Measurements from ENCODE around the gene EPB41.
"Not testable (repeated sequence)": the region's sequence is repeated elsewhere in the genome, so short reads cannot be mapped to it uniquely, and the experiment has no call there.

The EPB41 gene

DNA sequence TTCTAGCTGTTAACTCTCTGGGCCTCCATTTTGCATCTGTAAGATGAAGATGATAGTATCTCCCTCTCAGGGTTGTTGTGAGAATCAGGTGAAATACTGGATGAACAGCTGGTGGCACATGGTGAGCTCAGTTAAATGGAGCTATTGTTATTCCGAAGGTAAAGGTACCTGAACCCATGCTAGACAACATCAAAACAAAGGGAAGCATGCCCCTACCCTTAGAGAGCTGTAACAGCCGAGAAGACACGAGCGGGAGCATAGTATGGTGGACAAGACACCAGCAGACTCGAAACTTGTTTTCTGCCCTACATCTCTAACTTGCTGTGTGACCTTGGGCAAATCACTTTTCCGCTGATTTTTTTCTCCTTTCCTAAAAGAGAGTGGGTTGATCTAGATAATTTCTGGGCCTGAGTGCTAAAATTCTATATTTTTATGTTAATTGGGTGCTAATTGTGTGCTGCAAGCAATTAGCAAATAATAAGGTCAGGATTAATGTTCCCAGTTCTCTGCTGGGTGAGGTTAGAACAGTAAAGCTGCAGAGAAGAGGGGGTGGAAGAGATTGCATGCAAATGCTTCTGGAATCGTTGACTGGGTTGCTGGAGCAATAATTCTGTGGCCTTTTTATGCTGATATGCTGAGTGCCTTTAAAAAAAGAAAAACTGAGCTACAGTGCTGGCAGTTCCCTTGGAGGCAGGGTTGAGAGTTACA, 198.5 kb downstream of the EPB41 start:
- no peak for DNase-seq (ENCODE audit: low read depth)

DNA sequence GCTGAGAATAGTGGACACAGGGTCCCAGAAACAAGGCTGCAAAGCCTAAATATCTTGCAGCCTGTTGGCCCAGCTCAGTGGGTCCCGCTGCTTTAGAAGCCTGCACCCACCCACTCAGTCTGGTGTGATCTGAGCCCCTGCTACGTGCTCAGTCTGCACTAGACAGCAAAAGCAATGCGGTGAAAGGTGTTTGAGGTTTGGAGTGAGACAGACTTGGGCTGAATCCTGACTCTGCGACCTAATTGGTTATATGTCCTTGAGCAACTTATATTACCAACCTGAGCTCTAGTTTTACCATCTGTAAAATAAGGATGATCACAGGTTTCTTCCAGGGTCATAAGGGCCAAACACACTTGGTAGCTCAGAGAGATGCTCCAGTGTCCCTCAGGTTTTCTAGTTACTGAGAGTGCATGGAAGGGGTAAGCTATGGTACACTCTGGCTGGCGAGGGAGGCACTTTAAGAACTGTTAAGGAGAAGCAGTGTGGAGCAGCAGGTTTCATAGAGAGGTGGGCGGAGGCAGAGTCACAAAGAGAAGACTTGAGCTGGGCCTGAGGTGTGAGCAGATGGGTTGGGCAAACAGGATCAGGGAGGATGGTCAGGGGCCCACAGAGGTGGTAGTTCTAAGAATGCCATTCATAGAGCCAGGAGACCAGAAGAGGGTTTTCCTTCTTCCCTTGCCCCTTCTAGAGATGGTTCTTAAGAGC, 199.2 kb downstream of the EPB41 start:
- DNase-seq (ENCODE audit: low read depth): no peak

DNA sequence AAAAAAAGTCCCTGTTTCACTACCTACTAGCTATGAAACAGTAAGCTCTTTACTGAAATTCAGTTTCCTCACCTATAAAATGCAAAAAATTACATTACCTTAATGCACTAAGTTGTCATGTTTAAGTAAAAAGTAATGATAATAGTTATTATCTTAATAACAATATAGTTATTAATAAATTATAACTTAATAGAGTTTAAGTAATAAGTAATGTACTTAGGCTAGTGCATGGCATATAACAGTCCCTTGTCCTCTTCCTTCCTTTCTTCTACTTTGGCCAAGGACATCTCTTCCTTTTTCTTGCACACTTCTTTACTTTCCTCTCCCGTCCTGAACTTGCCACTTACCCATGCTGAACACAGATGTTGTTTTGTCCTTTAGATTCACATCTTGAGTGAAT, 200.3 kb downstream of the EPB41 start:
- no peak for DNase-seq (ENCODE audit: low read depth)

DNA sequence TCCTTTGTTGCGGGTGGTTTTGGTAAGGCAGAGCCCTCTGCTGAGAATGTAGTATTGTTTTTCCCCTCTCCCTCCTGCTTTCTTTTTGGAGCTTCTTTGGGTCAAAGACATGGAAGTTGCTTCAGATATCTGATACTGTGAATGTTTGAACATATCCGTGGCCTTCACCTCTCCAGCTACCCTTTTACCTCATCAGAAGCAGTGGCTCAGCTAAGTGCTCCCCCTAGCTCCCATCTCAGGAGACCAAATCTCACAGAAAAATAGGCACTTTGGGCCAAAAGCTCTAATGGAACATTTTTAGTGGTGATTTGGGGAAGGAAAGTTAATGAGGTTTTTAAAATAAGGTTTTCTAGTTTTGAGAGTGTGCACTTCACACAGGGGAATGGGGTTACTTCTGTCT, 203.0 kb downstream of the EPB41 start:
- no peak for DNase-seq (ENCODE audit: low read depth)

DNA sequence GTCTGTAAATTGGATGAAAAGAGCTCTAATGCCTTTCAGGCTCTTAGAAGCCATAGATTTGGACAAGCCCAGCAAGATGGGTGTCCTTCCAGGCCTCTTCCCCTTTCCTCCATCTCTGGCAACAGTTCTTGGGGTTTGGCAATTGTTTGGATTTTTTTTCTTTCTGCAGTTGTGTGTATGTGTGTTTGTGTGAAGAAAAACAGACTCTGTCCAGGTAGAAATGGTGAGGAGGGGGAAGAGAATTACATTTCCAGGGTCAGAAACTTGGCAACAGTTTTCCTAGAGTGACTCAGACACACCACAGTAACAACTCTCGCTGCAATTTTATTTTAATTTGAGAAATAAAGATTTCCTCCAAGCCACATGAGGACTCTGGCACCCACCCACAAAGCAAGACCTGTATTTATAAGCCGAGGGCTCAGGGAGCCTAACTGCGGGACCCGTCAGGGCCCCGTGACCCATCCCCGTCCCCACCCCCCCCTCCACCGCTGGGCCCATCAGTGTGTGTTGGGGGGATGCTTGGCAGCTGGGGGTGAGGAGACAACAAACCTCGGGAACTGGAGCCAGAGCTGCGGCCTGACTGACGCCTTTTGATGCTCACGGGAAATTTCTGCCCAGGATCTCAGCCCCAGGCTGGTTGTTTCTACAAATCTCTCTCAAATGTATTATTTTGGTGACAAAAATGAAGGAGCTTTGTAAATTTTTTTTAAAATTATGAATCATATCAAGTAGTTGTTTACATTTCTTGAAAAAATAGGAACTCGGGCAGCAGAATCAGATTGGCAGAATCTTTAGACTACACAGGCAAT, 205.0 kb downstream of the EPB41 start:
- DNase-seq (ENCODE audit: low read depth): no peak

DNA sequence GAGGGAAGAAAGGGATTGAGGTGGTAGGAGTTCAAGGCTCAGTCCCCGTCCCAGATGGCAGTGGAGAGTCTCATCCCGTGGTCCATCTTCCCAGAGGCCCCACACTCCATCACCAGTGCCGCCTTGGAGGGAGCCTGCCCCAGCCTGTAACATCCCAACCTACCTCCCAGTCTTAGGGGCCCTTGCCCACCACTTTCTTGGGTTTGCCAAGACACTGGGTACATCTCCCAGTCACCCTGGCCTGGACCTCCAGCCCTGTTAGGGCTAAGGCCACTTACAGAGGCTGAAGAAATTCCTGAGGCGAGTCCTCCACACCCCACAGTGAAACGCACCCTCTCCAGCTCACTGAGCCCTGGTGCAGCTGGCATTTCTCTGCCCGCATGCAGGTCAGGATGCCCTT, 206.0 kb downstream of the EPB41 start:
- DNase-seq (ENCODE audit: low read depth): no peak

DNA sequence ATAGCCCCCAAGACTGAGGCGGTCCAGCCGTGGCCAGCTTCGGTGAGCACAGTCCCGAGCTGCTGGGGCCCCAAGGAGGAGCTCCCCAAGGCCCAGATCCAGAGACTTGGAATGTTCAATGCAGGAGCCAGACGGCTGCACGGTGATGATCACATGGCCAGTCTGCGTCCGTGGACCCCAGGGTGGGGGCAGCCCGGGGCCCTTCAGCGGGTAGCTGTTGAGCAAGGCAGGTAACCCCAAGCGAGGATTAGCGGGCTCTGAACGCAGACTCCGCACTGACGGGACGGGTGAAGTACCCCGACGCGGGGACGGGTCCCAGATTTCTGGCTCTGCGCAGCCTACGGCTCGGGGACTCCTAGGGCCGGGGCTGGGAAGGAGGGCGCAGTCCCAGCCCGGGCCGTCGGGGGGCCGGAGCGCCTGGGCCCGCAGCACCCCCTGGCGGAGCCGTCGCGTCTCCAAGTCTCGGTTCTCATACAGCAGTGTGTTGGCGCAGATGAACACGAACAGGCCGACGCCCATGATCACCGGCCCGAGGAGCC, 206.6 kb downstream of the EPB41 start:
- DNase-seq (ENCODE audit: low read depth): peak; percentile 48

DNA sequence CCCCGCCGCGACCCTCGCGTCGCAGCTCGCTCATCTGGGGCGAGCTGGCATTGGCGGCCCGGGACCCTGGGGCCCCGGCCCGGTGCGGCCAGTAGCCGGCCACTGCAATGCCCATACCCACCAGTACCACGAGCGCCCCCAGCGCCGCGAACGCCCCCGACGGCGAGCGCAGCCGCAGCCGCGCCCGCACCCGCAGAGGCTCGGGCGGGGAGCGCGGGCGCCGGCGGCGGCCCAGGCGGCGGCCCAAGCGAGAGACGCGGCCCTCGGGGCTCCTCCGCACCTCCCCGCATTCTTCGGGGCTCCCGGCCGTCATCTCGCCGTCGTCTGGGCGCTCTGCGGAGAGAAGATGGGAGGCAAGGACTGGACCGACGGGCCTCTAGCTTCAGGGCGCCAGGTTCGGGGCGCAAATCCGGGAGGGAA, 207.2 kb downstream of the EPB41 start:
- DNase-seq (ENCODE audit: low read depth): no peak

DNA sequence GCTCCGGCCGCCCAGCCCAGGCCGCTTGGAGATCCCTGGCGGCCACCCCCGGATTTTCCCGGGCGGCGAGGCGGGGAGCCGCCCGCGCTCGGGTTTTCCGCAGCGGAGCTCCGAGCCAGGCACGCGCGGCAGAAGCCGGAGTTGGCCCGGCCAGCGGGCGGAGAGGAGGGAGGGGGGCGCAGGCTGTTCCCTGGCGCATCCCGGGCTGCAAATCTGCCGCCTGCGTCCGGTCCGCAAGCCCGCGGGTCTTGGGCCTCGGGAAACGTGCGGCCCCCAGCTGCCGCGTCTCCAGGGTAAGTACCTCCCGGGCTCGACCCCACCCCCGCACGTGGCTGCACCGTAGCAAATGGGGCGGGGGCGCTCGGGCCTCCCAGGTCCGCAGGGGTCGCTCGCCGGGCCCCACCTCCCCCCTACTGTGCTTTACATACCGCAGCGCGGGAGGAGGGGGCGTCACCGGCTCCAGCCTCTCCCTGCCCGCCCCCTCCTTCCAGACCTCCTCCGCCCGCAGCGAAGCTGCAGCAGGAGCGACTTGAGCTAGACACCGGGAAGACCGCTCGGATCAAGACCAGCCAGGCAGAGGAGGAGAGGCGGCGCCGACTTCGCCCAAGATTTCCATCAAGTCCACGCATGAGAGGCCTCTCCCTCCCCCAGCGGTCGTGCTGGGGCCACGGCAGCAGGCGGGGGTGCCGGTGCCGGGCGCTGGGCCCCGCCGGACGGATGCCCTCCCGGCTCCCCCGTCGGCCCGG, 207.7 kb downstream of the EPB41 start:
- DNase-seq (ENCODE audit: low read depth): peak; percentile 54

DNA sequence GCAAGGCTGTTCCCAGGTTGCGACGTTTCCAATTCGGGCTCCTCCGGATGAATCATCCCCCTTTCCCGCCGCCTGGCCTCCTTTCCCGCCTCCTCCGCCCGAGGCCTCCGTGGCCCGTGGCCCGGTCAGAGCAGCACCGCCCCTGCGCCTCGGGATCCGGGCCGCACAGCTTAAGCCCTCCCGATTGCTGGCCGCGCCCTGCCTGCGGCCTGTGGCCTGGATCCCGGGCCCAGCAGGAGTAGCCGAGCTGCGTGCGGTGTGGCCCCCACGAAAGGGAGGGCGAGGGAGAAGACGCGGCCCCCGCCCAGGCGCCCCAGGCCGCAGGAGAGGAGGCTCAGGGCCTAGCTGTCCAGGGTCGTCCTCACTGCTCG, 208.3 kb downstream of the EPB41 start:
- DNase-seq (ENCODE audit: low read depth): peak; percentile 63

DNA sequence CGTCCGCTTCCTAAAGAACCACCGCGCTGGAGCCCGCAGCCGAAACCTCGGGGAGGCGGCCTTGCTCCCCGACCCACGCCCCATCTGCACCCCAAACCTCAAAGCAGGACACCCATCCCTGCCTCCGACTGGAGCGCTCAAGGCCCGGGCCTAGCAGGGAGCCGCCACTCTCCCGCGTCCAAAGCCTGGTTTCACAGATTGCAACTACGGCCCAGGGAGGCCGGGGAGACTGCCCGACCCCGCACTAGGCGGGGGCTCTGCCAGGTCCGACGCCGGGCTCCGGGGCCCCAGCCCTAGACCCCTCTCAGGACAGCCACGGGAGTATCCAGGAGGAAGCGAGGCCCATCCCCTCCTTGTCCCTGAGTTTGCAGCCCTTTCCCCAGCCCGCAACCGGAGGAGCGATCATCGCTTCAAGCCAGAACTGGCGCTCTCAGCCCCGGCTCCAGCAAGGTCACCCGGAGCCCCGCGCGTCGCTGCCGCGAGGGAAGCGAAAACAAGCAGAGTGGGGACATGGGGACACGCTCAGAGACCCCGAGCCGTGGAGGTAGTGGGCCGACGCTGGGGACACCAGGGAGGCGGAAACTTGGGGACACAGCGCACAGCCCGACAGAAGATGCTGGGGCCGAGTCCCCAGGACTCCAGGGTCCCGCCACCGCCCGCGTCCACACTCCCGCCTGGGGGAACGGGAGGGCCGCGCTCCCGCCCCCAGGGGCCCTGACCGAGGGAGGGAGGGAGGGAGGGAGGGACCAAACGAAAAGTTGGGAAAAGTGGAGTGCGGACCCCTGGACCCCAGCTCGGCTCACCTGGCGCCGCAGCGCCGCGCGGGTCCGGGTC, 208.9 kb downstream of the EPB41 start:
- DNase-seq (ENCODE audit: low read depth): peak; percentile 41

DNA sequence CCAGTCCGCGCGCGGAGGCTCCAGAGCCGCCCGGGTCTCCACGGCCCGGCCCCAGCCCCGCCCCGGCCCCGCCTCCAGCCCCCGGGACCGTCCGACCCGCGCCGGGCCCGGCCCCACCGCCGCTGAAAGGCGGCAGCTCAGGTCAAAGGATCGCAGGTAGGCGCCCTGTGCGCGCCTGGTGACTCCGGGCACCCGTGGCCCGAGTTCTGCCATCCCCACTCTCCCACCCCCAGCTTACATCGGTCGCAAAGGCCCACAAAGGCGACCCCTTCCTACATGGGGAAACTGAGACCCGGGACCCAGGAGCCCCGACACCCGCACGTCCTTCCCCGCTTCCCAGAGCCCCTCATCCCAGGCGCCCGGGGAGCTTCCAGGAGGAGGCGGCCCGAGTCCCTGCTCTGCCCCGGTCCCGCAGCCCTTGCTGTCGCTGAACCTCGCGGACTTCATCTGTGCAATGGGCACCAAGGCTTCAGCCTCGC, 209.6 kb downstream of the EPB41 start, which contains the start of gene TMEM200B:
Gene TMEM200B (minus strand): TSS at position 17 of the 479 bp plus-strand sequence. CDS start 2,075 bp downstream, outside the sequence.
- no peak for DNase-seq (ENCODE audit: low read depth)

DNA sequence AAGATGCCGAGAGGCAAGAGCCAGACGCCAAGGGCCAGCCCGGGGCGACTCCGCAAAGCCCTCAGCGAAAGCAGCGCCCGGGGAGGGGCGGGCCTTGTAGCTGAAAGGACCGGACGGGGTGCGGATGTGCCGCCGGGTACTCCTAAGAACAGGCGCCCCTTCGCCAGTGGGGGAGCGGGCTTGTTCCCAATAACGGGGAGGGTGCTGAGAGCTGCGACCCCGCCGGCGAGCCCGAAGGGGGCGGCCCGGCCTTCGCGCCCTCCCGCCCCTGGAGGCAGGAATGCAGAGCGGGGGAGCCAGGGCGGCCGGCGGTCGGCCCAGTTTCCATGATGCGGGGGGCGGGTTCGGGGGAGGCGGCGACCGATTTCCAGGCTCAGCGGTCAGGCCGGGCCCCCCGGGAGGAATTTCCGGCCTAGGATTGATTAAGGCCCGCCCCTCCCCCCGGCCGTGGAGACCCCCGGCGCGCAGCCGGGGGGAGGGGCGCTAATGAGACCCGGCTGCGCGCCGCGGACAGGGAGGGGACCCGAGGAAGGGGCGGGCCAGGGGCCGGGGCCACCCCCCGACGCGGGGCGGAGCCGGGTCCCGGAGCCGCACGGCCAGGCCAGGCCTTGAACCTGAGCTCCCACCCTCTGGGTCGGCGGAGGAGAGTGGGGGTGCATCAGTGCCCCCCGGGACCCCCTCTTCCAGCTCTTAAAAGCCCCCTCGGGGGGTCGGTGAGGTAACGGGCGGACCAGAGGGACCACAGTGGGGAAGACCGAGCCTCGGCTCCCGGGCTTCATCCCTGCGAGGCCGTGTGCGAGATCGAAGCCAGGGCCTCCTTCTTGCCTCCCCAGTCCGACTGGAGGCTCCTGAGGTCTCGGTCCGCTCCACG, 210.2 kb downstream of the EPB41 start:
- DNase-seq (ENCODE audit: low read depth): peak; percentile 72

DNA sequence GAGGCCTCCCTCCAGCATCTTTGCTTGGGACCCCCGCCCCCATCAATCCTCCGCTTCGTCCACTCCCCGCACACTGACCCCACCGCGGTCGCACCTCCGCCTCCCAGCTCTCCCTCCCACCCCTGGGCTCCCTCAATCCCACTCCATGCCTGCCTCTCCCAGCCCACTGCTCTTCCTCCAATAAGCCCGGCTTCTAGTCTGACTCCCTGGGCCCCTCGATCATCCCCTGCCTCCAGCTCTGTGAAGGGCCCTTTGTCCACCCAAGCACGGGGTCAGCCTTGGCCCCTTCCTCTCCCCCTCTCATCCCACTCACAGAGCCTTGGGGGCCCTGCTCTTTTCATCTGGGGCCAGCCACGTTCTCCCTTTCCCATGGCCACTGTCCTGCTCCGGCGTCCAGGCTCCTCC, 210.9 kb downstream of the EPB41 start:
- no peak for DNase-seq (ENCODE audit: low read depth)

DNA sequence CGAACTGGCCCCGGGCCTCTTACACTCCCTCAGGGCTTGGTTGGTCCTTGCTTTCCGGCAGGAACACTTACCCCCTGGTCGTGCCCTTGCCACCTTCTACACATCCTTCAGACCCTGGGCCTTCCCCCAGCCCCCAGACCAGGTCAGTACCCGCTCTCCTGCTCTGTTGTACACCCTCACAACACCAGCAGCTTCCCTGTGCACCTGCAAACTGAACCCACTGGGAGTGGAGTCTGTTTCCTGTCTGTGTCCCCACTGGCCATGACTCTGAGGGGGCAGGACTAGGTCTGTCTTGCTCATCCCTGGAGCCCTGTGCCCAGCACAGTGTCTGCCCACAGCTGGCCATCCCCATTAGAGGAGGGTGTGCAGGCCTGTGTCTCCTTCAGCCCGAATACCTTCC, 211.4 kb downstream of the EPB41 start:
- no peak for DNase-seq (ENCODE audit: low read depth)

DNA sequence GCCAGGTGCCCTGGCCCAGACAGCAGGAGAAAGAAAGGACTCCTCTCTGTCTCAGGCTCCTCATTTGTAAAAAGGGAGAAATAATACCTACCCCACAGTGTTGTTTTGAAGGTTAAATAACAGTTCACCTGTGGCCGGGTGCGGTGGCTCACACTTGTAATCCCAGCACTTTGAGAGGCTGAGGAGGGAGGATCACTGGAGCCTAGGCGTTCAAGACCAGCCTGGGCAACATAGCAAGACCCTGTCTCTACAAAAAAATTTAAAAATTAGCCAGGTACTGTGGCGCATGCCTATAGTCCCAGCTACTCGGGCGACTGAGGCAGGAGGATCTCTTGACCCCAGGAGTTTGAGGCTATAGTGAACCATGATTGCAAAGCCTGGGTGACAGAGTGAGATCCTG, 211.8 kb downstream of the EPB41 start:
- no peak for DNase-seq (ENCODE audit: low read depth)

DNA sequence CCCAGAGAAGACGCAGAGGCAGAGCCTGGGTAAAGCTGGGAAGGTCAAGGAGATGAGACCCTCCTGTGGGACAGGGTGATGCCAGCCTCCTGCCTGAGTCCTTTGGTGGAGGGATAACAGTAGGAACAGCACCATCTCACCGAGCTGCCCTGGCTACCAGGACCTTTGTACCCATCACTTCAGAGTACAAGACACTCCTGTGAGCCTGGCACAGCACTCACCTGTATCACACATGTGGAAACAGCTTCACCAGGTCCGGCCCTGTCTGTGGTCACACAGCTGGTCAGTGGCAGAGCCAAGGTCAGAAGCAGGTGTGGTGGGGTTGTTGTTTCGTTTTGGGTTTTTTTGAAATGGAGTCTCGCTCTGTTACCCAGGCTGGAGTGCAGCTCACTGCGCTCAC, 214.4 kb downstream of the EPB41 start:
- no peak for DNase-seq (ENCODE audit: low read depth)

DNA sequence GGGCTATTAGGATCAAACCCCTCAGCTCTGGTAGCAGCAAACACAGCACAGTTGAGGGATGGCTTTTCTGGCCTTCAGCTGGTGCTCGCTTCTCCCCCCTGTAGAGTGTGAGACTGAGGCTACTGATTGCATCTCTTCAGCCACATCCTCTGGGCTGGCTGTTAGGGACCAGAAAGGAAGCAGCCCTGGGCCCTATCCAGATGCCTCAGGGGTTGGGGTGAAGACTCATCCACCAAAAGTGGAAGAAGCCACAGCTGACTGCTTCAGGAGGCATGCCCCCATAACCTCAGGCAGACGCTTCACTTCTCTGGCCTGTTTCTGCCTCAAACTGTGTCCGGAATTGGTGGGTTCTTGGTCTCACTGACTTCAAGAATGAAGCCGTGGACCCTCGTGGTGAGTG, 215.5 kb downstream of the EPB41 start:
- DNase-seq (ENCODE audit: low read depth): no peak

DNA sequence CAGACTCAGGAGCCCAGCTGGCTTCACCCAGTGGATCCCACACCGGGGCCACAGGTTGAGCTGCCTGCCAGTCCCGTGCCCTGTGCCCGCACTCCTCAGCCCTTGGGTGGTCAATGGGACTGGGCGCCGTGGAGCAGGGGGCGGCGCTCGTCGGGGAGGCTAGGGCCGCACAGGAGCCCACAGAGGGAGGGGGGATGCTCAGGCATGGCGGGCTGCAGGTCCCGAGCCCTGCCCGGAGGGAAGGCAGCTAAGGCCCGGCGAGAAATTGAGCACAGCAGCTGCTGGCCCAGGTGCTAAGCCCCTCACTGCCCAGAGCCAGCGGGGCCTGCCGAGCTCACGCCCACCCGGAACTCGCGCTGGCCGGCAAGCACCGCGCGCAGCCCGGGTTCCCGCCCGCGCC, 216.7 kb downstream of the EPB41 start:
- not testable (repeated sequence) for DNase-seq (ENCODE audit: low read depth)
